Ishikawa (cell line): Measurements from ENCODE around the gene ODAD3.

Experiments
- CEBPB ChIP-seq: IDR thresholded peaks from 2 replicates; pipeline ENCODE4 v1.6.1; 2012
- CREB1 ChIP-seq: IDR thresholded peaks from 2 replicates; pipeline ENCODE4 v1.6.1; 2012; ENCODE audit warnings: low read depth
- EGR1 ChIP-seq: IDR thresholded peaks from 2 replicates; pipeline ENCODE4 v1.6.1; 2012
- EP300 ChIP-seq: IDR thresholded peaks from 2 replicates; pipeline ENCODE4 v1.6.1; 2012; ENCODE audit warnings: borderline replicate concordance
- FOXM1 ChIP-seq: IDR thresholded peaks from 2 replicates; pipeline ENCODE4 v1.6.1; 2012; ENCODE audit warnings: low read depth, borderline replicate concordance
- MAX ChIP-seq: IDR thresholded peaks from 2 replicates; pipeline ENCODE4 v1.6.1; 2012
- NFIC ChIP-seq: IDR thresholded peaks from 2 replicates; pipeline ENCODE4 v1.6.1; 2012
- RAD21 ChIP-seq: IDR thresholded peaks from 2 replicates; pipeline ENCODE4 v1.6.1; 2012; ENCODE audit warnings: low read depth
- REST ChIP-seq: IDR thresholded peaks from 2 replicates; pipeline ENCODE4 v1.6.1; 2012; ENCODE audit warnings: low read depth, mild to moderate bottlenecking
- TAF1 ChIP-seq: IDR thresholded peaks from 2 replicates; pipeline ENCODE4 v1.6.1; 2012; ENCODE audit warnings: low read depth, mild to moderate bottlenecking
- TCF12 ChIP-seq: IDR thresholded peaks from 2 replicates; pipeline ENCODE4 v1.6.1; 2012; ENCODE audit warnings: low read depth
- TEAD4 ChIP-seq: IDR thresholded peaks from 2 replicates; pipeline ENCODE4 v1.6.1; 2012
- USF1 ChIP-seq: IDR thresholded peaks from 2 replicates; pipeline ENCODE4 v1.6.1; 2012
- YY1 ChIP-seq: IDR thresholded peaks from 2 replicates; pipeline ENCODE4 v1.6.1; 2012; ENCODE audit warnings: low read depth
- ZBTB7A ChIP-seq: IDR thresholded peaks from 2 replicates; pipeline ENCODE4 v1.6.1; 2012; ENCODE audit warnings: low read depth

ODAD3 gene

GRCh38 chr19:11478167-11479089 is 43.5 kb upstream of the ODAD3 start:
- no peak for TF ChIP-seq REST
- TF ChIP-seq TEAD4 = no peak
- TF ChIP-seq EGR1 = no peak
- no peak for TF ChIP-seq MAX
- TF ChIP-seq ZBTB7A = no peak
- TF ChIP-seq CREB1 = no peak
- TF ChIP-seq EP300 = no peak
- no peak for TF ChIP-seq TCF12
- TF ChIP-seq YY1 = no peak
- TF ChIP-seq NFIC = no peak

GRCh38 chr19:11475861-11476260 is 40.9 kb upstream of the ODAD3 start:
- TF ChIP-seq CREB1 (no peak), MAX (no peak), CEBPB (no peak), EP300 (no peak), NFIC (no peak), FOXM1 (no peak), TEAD4 (no peak)

GRCh38 chr19:11473725-11474124 is 38.8 kb upstream of the ODAD3 start:
- TF ChIP-seq EGR1 = no peak
- TF ChIP-seq CREB1 = no peak
- no peak for TF ChIP-seq NFIC
- TF ChIP-seq EP300 = no peak
- no peak for TF ChIP-seq RAD21
- no peak for TF ChIP-seq MAX
- no peak for TF ChIP-seq TCF12
- no peak for TF ChIP-seq TEAD4
- TF ChIP-seq ZBTB7A = no peak
- TF ChIP-seq FOXM1 = no peak
- TF ChIP-seq CEBPB = no peak
- TF ChIP-seq TAF1 = no peak
- TF ChIP-seq REST = no peak

GRCh38 chr19:11465600-11465999 is 30.7 kb upstream of the ODAD3 start:
- TF ChIP-seq YY1 (no peak), ZBTB7A (no peak), RAD21 (no peak), EGR1 (no peak), CREB1 (no peak), MAX (no peak), FOXM1 (no peak), TAF1 (no peak), USF1 (no peak), REST (no peak), TCF12 (no peak), EP300 (no peak)
